NCI-H524 treated with DMSO at 0.1 percent for 48 hours (cell line): ENCODE data around the gene HNRNPA1.
"Not testable (repeated sequence)": the region's sequence is repeated elsewhere in the genome, so short reads cannot be mapped to it uniquely, and the experiment has no call there.

Experiments used
- DNase-seq: peaks from one replicate; lab custom pipeline; 2025; lab: John Stamatoyannopoulos, UW

The HNRNPA1 gene

GRCh38 chr12:54299515-54300224 lies 19.1 kb downstream of the HNRNPA1 start:
- DNase-seq = no peak

- no peak for DNase-seq
Measured at GRCh38 chr12:54300225-54300731, 19.8 kb downstream of the HNRNPA1 start.

GRCh38 chr12:54300732-54301427 lies 20.4 kb downstream of the HNRNPA1 start, which contains the start of gene NFE2:
TSS of gene NFE2 (minus strand) at chr12:54301015. CDS start at chr12:54295248, 5,767 bp downstream.
- DNase-seq = no peak

- no peak for DNase-seq
Measured at GRCh38 chr12:54301428-54302048, 21.0 kb downstream of the HNRNPA1 start.

GRCh38 chr12:54303640-54304039 lies 23.1 kb downstream of the HNRNPA1 start:
- DNase-seq = no peak

- no peak for DNase-seq
Measured at GRCh38 chr12:54304187-54304810, 23.8 kb downstream of the HNRNPA1 start.

GRCh38 chr12:54306925-54307741 lies 26.6 kb downstream of the HNRNPA1 start:
- DNase-seq = no peak

- no peak for DNase-seq
Measured at GRCh38 chr12:54311051-54311450, 30.5 kb downstream of the HNRNPA1 start.

GRCh38 chr12:54312309-54312708 lies 31.8 kb downstream of the HNRNPA1 start:
- DNase-seq = not testable (repeated sequence)

- DNase-seq = no peak
Measured at GRCh38 chr12:54321363-54321762, 40.8 kb downstream of the HNRNPA1 start.

- peak; percentile 99 for DNase-seq
Measured at GRCh38 chr12:54324617-54325441, 44.3 kb downstream of the HNRNPA1 start, which contains the start of gene COPZ1. TSS of gene COPZ1 (plus strand) at chr12:54325131. CDS start at chr12:54325164, 33 bp downstream.

- DNase-seq = not testable (repeated sequence)
Measured at GRCh38 chr12:54325442-54326109, 45.0 kb downstream of the HNRNPA1 start.

GRCh38 chr12:54328595-54329337 lies 48.2 kb downstream of the HNRNPA1 start:
- DNase-seq = no peak

- DNase-seq = no peak
Measured at GRCh38 chr12:54329759-54330158, 49.2 kb downstream of the HNRNPA1 start.

GRCh38 chr12:54330442-54330841 lies 49.9 kb downstream of the HNRNPA1 start:
- DNase-seq = no peak

- no peak for DNase-seq
Measured at GRCh38 chr12:54331461-54331860, 50.9 kb downstream of the HNRNPA1 start.

GRCh38 chr12:54333420-54334034 lies 53.0 kb downstream of the HNRNPA1 start:
- no peak for DNase-seq
